Tibial nerve (tissue), 4 donors: ENCODE results near the gene EFNB1. TPM values are rescaled to one million over a fixed set of nuclear protein-coding genes. Genes with fewer than 3 reads are reported as not detected.
A peak's percentile ranks its signal among the peaks of the same experiment; 100 is the strongest.
"Not testable (repeated sequence)": the region's sequence is repeated elsewhere in the genome, so short reads cannot be mapped to it uniquely, and the experiment has no call there.

Experiments
- DNase-seq, 2 donors: peaks; one replicate each; pipeline ENCODE4 v3.0.0-alpha.2; 2019; ENCODE audit warnings: low spot score in 2 of 2
- H3K27ac ChIP-seq, 4 donors: fragments of 200-600 bp; sonication (generic) in 3 of 4; one replicate each; pipeline ENCODE4 v1.5.1; 2017 to 2019; ENCODE audit warnings: mild to moderate bottlenecking in 1 of 4
- H3K27me3 ChIP-seq, 2 donors: fragments of 200-600 bp; sonication (generic) in 1 of 2; one replicate each; pipeline versions ENCODE4 v1.5.1 to v1.6.0; 2017 to 2019
- H3K36me3 ChIP-seq, 3 donors: fragments of 200-600 bp; sonication (generic); one replicate each; pipeline ENCODE4 v1.5.1; 2018 to 2019
- H3K4me1 ChIP-seq, 4 donors: fragments of 200-600 bp; sonication (generic) in 3 of 4; one replicate each; pipeline ENCODE4 v1.5.1; 2017 to 2019
- H3K4me3 ChIP-seq, 4 donors: fragments of 200-600 bp; sonication (generic) in 3 of 4; one replicate each; pipeline ENCODE4 v1.5.1; 2017 to 2019; ENCODE audit warnings: mild to moderate bottlenecking in 1 of 4, moderate library complexity in 1 of 4
- H3K9me3 ChIP-seq, 4 donors: fragments of 200-600 bp; sonication (generic) in 3 of 4; one replicate each; pipeline ENCODE4 v1.5.1; 2017 to 2019
- EP300 ChIP-seq, 2 donors: sonication (generic); formaldehyde crosslinking; IDR thresholded peaks; one replicate each; pipeline ENCODE4 v1.6.1; 2017; ENCODE audit warnings: antibody characterized with exemption in 2 of 2, mild to moderate bottlenecking in 1 of 2
- POLR2A ChIP-seq, 2 donors: fragments of 450-650 bp; IDR thresholded peaks; one replicate each; pipeline ENCODE4 v1.6.1; 2017; ENCODE audit warnings: antibody characterized with exemption in 2 of 2, mild to moderate bottlenecking in 2 of 2, moderate library complexity in 2 of 2
- whole genome bisulfite sequencing, 2 donors: methylation state at CpG; one replicate each; pipeline ENCODE4 v1.1.5; 2018; 5-methylcytosine and 5-hydroxymethylcytosine counted together
- total RNA-seq, 4 donors: library from RNA; depleted of rRNA; stranded (reverse); fragments of >200 nt; gene quantifications; one replicate each; pipeline ENCODE4 v1.1.0, GENCODE V29; 2016
- TF ChIP-seq, protein P1 (sequence below), 5 experiments: fragments of 200-600 bp in 3 of 5; fragments of 450-650 bp in 2 of 5; sonication (generic) in 3 of 5; IDR thresholded peaks; one replicate each; pipeline ENCODE4 v1.5.1; 2016 to 2019; ENCODE audit warnings: antibody characterized with exemption in 5 of 5, mild to moderate bottlenecking in 3 of 5, moderate library complexity in 2 of 5

Gene EFNB1
- total RNA-seq, 4 donors from 2014 or later: 74.4 to 127 (median 106) TPM

DNA sequence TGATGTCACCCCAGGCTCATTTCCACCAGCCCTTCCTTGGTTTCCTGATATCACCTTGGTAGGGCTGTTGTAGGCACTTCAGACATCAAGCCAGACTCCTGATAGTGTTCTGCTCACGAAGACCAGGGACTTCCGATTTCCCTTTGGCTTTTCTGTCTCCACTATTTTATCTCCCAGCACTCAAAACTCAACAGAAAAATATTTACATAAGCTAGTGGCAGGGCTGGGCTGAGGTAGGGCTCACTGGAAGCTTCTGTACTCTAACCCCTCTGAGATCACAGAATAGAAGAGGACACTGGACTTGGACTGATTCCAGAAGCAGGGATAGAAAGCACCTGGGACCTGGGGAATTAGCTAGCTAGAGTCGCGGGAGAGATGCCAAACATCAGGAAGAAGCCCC is 34.4 kb upstream of the EFNB1 start:
- Histone ChIP-seq H3K27me3 (peaks cover 0 to 4% of the 10 kb centered on the region in 2 donors), H3K36me3 (no peaks in the 10 kb centered on the region), H3K9me3 (peaks cover 0 to 8% (median 0%) of the 10 kb centered on the region in 4 donors), H3K4me1 (no peaks in the 10 kb centered on the region), H3K27ac (no peak overlapping the region), H3K4me3 (no peak overlapping the region)
- WGBS, 2 donors: 81 to 93% methylated on average over 4 of the region's 4 CpGs
- no peak for DNase-seq
- TF ChIP-seq, protein P1, sequence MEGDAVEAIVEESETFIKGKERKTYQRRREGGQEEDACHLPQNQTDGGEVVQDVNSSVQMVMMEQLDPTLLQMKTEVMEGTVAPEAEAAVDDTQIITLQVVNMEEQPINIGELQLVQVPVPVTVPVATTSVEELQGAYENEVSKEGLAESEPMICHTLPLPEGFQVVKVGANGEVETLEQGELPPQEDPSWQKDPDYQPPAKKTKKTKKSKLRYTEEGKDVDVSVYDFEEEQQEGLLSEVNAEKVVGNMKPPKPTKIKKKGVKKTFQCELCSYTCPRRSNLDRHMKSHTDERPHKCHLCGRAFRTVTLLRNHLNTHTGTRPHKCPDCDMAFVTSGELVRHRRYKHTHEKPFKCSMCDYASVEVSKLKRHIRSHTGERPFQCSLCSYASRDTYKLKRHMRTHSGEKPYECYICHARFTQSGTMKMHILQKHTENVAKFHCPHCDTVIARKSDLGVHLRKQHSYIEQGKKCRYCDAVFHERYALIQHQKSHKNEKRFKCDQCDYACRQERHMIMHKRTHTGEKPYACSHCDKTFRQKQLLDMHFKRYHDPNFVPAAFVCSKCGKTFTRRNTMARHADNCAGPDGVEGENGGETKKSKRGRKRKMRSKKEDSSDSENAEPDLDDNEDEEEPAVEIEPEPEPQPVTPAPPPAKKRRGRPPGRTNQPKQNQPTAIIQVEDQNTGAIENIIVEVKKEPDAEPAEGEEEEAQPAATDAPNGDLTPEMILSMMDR (IDR thresholded peaks at IDR 0.05): no peak
- no peak for TF ChIP-seq EP300 (IDR thresholded peaks at IDR 0.05)
- TF ChIP-seq POLR2A (IDR thresholded peaks at IDR 0.05): no peak

- H3K4me3 ChIP-seq: no peak overlapping the region
- peaks cover 0 to 4% of the 10 kb centered on the region in 2 donors for H3K27me3 ChIP-seq
- H3K36me3 ChIP-seq: no peaks in the 10 kb centered on the region
- TF ChIP-seq, protein P1 (IDR thresholded peaks at IDR 0.05): no peak
- no peak for TF ChIP-seq EP300 (IDR thresholded peaks at IDR 0.05)
- TF ChIP-seq POLR2A (IDR thresholded peaks at IDR 0.05): no peak
- peaks cover 0 to 8% (median 0%) of the 10 kb centered on the region in 4 donors for H3K9me3 ChIP-seq
- H3K27ac ChIP-seq: no peak overlapping the region
- no peak for DNase-seq
- no peaks in the 10 kb centered on the region for H3K4me1 ChIP-seq
- WGBS, 2 donors: 75 to 86% methylated on average over 3 of the region's 3 CpGs
Observed at GRCh38 chrX:68795741-68796140, 33.1 kb upstream of the EFNB1 start.

- DNase-seq: not testable (repeated sequence)
Observed at GRCh38 chrX:68798400-68798799, 30.4 kb upstream of the EFNB1 start.

GRCh38 chrX:68801737-68802290 is 27.0 kb upstream of the EFNB1 start:
- WGBS, 2 donors: 80 to 97% methylated on average over 3 to 4 of the region's 4 CpGs
- Histone ChIP-seq H3K9me3 (peaks cover 0 to 8% (median 0%) of the 10 kb centered on the region in 4 donors), H3K4me1 (no peaks in the 10 kb centered on the region), H3K36me3 (no peaks in the 10 kb centered on the region), H3K27me3 (peaks cover 0 to 14% of the 10 kb centered on the region in 2 donors), H3K4me3 (no peak overlapping the region), H3K27ac (no peak overlapping the region)
- no peak for DNase-seq
- no peak for TF ChIP-seq POLR2A (IDR thresholded peaks at IDR 0.05)
- TF ChIP-seq, protein P1 (IDR thresholded peaks at IDR 0.05): no peak
- no peak for TF ChIP-seq EP300 (IDR thresholded peaks at IDR 0.05)

More at GRCh38 chrX:68798400-68798799, 30.4 kb upstream of the EFNB1 start:
- not testable (repeated sequence) for H3K27ac ChIP-seq, H3K4me3 ChIP-seq, H3K9me3 ChIP-seq, H3K36me3 ChIP-seq, H3K4me1 ChIP-seq
- H3K27me3 ChIP-seq: peaks cover 0 to 13% of the 10 kb centered on the region in 2 donors

DNA sequence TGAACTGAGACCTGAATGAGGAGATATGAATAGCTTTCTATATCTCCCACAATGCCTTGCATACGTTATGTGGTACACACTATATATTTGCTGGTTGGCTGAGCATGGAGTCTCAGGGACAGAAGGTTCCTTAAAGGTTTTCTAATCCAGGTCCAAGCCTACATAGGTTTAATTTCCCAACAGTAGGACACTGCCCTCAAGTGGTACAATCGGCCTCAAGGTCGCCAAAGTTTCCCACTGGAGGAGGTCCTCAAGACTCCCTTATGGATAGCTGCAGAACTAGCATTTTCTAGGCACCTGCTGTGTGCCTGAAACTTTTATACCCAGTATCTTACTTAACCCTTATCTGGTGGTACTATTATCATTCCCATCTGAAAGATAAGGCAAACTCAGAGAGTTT is 21.0 kb upstream of the EFNB1 start:
- peak in 1 of 2 donors; percentile 48 for DNase-seq
- H3K36me3 ChIP-seq: no peaks in the 10 kb centered on the region
- WGBS, 2 donors: 26 to 27% methylated on average over 3 of the region's 3 CpGs
- H3K27ac ChIP-seq: no peak overlapping the region
- H3K27me3 ChIP-seq: peaks cover 0 to 15% of the 10 kb centered on the region in 2 donors
- H3K9me3 ChIP-seq: no peaks in the 10 kb centered on the region
- no peak for TF ChIP-seq POLR2A (IDR thresholded peaks at IDR 0.05)
- TF ChIP-seq, protein P1 (IDR thresholded peaks at IDR 0.05): peak in 4 of 5 experiments; percentile 10 to 36 (median 22)
- no peaks in the 10 kb centered on the region for H3K4me1 ChIP-seq
- H3K4me3 ChIP-seq: no peak overlapping the region
